GM21825 (cell line): ENCODE measurements around the gene RSRC1.
"Not testable (repeated sequence)": the region's sequence is repeated elsewhere in the genome, so short reads cannot be mapped to it uniquely, and the experiment has no call there.

ENCODE experiments used
- ATAC-seq: cut with Tn5 transposase; IDR thresholded peaks from one replicate; pipeline ENCODE4 v1.9.1; 2021; ENCODE audit warnings: mild to moderate bottlenecking, moderate library complexity; ENCODE audit not compliant: unreplicated experiment

Gene RSRC1

DNA sequence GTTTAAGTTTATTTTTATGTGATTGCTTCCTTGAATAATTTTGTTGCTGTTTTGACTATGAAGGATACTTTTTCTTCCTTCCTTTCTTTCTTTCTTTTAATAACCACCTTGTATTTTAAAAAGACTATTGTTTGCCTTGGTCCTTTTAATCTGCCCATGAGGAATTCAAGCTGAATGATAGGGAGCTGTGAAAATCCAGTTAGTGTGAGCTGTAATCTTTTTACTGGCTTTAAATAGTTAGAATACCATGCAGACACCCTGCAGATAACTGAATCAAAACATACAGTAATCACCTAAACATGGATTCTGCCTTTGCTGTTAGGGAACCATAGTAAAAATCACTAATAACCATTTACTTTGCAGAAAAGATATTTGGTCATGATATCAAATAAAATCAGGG lies 110.7 kb downstream of the RSRC1 start:
- ATAC-seq: no peak

GRCh38 chr3:158221426-158221825 lies 111.5 kb downstream of the RSRC1 start:
- no peak for ATAC-seq

- ATAC-seq: no peak
These were observed 116.5 kb downstream of the RSRC1 start for GRCh38 chr3:158226429-158226828.

GRCh38 chr3:158228942-158229341 lies 119.1 kb downstream of the RSRC1 start:
- not testable (repeated sequence) for ATAC-seq

GRCh38 chr3:158233791-158234190 lies 123.9 kb downstream of the RSRC1 start:
- no peak for ATAC-seq

- no peak for ATAC-seq
These were observed 134.4 kb downstream of the RSRC1 start for GRCh38 chr3:158244274-158244673.

GRCh38 chr3:158247288-158247687 lies 137.4 kb downstream of the RSRC1 start:
- no peak for ATAC-seq

DNA sequence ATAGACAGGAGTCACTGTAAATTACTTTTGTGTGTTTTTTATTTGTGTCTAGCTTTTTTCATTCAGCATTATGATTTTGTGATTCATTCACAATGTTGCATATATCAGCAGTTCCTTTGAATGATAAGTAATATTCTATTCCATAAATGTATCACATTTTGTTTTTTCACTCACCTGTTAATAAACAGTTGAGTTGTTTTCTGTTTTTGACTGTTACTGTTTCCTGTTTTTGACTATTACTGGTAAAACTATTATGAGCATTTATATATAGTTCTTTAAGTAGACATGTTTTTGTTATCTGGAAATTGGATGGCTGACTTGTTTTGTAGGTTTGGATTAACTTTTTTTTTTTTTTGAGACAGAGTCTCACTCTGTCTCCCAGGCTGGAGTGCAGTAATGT lies 138.4 kb downstream of the RSRC1 start:
- ATAC-seq: no peak

- no peak for ATAC-seq
These were observed 139.3 kb downstream of the RSRC1 start for GRCh38 chr3:158249183-158249582.

DNA sequence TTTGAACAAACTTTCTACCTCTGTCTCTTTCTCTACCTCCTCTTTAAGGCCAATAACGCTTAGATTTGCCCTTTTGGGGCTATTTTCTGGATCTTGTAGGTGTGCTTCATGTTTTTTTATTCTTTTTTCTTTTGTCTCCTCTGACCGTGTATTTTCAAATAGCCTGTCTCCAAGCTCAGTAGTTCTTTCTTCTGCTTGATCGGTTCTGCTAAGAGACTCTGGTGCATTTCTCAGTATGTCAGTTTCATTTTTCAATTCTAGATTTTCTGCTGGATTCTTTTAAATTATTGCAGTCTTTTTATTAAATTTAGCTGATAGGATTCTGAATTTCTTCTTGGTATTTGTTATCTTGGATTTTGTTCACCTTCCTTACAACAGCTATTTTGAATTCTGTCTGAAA lies 148.7 kb downstream of the RSRC1 start:
- no peak for ATAC-seq

DNA sequence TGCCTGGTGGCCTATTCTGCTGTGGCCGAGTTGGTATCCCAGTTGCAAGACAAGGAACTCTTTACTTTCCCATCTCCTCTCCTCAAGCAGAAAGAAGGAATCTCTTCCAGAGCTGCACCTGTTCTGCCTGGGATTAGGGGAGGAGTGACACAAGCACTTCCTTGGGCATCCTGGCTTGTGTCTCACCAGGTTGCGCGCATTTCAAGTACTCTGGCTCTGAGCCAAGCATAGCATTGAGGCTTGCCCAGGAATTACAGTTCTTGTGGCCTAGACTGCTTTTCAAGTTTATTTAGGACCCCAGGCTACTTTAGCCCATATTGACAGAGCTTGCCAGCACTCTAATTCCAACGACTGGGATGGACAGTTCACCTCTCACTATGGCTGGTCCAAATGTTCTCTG lies 150.5 kb downstream of the RSRC1 start:
- no peak for ATAC-seq

DNA sequence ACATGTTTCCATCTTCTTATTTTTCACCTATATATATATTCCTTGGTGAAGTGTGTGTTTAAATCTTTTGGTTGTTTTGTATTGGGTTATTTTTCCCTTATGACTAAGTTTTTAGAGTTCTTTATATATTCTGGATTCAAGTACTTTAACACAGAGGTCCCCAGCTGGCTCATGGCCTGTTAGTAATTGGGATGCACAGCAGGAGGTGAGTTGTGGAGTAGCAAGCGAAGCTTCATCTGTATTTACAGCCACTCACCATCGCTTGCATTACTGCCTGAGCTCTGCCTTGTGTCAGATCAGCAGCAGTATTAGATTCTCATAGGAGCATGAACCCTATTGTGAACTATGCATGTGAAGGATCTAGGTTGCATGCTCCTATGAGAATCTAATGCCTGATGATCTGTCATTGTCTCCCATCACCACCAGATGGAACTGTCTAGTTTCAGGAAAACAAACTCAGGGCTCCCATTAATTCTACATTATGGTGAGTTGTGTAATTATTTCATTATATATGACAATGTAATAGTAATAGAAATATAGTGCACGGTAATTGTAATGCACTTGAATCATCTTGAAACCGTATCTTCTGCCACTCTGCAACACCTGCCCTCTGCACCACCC lies 151.6 kb downstream of the RSRC1 start:
- ATAC-seq: no peak

GRCh38 chr3:158264894-158265293 lies 155.0 kb downstream of the RSRC1 start:
- ATAC-seq: no peak

DNA sequence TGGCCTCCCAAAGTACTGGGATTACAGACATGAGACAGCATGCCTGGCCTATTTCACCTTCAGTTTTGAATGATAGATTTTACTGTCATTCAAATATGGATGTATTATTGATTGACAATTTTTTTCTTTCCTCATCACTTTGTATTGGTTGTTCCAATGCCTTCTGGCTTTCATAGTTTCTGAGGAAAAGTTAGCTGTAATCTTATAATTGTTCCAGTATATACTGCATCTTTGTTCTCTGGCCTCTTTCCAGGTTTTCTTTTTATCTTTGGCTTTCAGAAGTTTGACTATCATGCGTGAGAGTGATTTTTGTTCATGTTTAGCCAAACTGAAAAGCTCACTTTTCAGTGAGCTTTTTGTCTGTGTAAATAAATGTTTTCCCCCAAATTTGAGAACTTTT lies 157.1 kb downstream of the RSRC1 start:
- no peak for ATAC-seq

GRCh38 chr3:158269942-158270341 lies 160.1 kb downstream of the RSRC1 start:
- ATAC-seq: no peak

DNA sequence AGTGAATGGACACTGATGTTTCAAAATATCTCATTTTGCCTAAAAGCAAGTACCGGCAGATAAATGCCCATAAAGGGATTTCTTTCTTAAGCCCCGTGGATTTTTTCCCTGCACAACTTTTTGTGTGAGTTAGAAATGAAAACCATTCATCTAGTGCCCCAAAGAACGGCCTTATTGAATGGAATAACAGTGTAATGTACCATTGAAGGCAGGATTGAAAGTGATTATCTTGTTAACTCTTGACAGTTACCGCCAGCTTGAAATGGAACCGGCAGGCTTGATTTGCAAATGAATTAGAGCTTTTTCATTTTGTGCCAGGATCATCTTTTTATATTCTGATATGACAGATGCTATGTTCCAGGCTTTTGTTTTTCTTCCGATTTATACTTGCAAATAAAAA lies 162.2 kb downstream of the RSRC1 start:
- ATAC-seq: no peak

DNA sequence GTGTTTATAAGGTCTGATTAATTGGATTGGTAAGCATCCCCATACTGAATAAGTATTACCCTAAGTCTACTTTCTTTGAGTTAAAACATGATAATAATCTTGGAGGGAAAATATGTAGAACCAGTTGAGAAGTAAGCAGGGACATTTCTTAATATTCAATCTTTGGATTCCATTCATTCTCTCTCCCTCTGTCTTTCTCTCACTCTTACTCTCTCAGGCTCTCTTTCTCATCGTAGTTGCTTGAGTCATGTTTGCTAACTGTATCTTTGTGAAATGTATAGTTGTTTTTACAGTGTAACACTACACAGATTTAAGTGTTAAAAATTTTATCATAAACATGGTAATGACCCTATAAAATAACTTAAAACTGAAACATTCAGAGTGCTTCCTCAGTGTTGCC lies 163.8 kb downstream of the RSRC1 start:
- ATAC-seq: no peak

GRCh38 chr3:158278187-158278586 lies 168.3 kb downstream of the RSRC1 start:
- ATAC-seq: no peak

- ATAC-seq: no peak
These were observed 169.7 kb downstream of the RSRC1 start for GRCh38 chr3:158279609-158280008.

- no peak for ATAC-seq
These were observed 185.9 kb downstream of the RSRC1 start for GRCh38 chr3:158295771-158296170.

DNA sequence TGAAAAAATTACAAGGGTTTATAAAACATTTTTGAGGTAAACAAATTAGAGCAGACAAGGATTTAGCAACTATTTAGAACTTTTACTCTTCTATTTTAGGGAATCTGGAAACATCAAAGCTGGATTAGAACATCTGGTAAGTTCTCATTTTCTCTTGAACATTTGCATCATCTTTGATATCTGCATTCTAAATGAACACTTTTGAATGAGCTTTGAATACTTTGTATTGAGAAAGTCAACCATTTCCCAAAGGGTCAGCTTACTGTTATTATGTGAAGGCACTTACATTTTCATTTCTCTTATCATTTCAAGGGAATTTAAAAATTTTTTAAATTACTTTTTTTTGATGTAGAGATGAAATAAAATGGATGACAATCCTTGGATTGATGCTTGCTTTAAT lies 188.1 kb downstream of the RSRC1 start:
- no peak for ATAC-seq

DNA sequence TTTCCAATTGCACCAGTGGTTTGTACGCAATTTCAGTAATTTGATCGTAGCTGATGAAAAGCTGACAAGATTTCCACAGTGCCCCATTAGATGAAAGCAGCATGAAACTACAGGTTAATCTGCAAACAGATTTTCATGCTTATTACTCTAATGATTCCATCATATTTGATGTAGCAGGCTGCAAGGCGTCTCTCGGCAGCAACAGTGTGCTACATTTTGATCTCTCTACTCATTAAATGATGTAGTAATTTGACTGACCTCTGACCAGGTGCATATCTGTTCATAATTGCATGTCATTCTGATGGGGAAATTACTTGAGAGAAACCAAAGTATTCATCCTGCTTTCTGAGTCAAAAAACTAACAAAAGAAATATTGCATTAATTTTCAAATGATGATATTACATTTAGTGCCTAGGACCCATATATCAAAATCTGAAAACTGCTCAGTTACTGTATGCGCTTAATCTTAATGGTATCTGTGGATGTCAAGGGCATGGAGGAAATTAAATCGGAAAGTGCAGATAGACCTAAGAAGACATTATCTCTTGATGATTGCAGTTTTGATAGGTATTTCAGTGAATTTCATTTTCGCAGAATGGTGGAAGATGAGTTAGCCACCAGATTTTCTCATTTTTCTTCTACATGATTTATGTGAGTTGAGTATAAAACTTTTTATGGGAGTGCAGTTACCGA lies 198.5 kb downstream of the RSRC1 start:
- ATAC-seq: no peak
